GM12873 (cell line): ENCODE data around the gene INPP4B.

Experiments used
- CTCF ChIP-seq: IDR thresholded peaks from 2 replicates; pipeline ENCODE4 v1.5.1; 2012; ENCODE audit warnings: low read depth, mild to moderate bottlenecking, moderate library complexity, low read length, control low read depth; ENCODE audit not compliant: insufficient read depth; ENCODE audit errors: missing control alignments

INPP4B gene

GRCh38 chr4:142282870-142283431, 563.1 kb downstream of the INPP4B start:
- TF ChIP-seq CTCF: peak; percentile 59

GRCh38 chr4:142281999-142282398, 564.1 kb downstream of the INPP4B start:
- no peak for TF ChIP-seq CTCF

GRCh38 chr4:142278663-142279062, 567.4 kb downstream of the INPP4B start:
- TF ChIP-seq CTCF: no peak

- no peak for TF ChIP-seq CTCF
Observed at GRCh38 chr4:142278171-142278570, 567.9 kb downstream of the INPP4B start.

GRCh38 chr4:142274137-142274536, 572.0 kb downstream of the INPP4B start:
- no peak for TF ChIP-seq CTCF

GRCh38 chr4:142272452-142272851, 573.6 kb downstream of the INPP4B start:
- no peak for TF ChIP-seq CTCF

GRCh38 chr4:142271832-142272231, 574.3 kb downstream of the INPP4B start:
- TF ChIP-seq CTCF: no peak
